H7 (cell line): ENCODE data around the gene SCYL1. TPM values are rescaled to one million over a fixed set of nuclear protein-coding genes. Genes with fewer than 3 reads are reported as not detected.

ENCODE experiments used
- DNase-seq: peaks from one replicate; pipeline ENCODE4 v3.0.0; 2012
- H3K27me3 ChIP-seq: 2 replicates; pipeline ENCODE4 v1.6.0; 2011; ENCODE audit warnings: mild to moderate bottlenecking, low read length; ENCODE audit not compliant: control insufficient read depth, insufficient read depth
- H3K36me3 ChIP-seq: replicated peaks from 2 replicates; pipeline ENCODE4 v1.5.1; 2011; ENCODE audit warnings: low read length; ENCODE audit not compliant: control insufficient read depth, insufficient read depth
- H3K4me3 ChIP-seq: 2 replicates; pipeline ENCODE4 v1.5.1; 2011; ENCODE audit warnings: low read depth, mild to moderate bottlenecking, control low read depth, low read length, moderate library complexity; ENCODE audit not compliant: insufficient read depth
- total RNA-seq: library from RNA; depleted of rRNA; stranded (reverse); fragments of >200 nt; shearing (Covaris generic); gene quantifications from 2 replicates; pipeline ENCODE4 v1.2.3, GENCODE V29; 2014

Gene SCYL1
- total RNA-seq, 1 experiment from 2014 or later, result 72.3 TPM

- H3K4me3 ChIP-seq, result peak overlapping the region; percentile 97; the same call in 1 of the 2 replicates
- H3K27me3 ChIP-seq, result peaks cover 22% of the 10 kb centered on the region
- no peaks in the 10 kb centered on the region for H3K36me3 ChIP-seq
- DNase-seq, result no peak
Measured at GRCh38 chr11:65571420-65571819, 46.5 kb downstream of the SCYL1 start.

DNA sequence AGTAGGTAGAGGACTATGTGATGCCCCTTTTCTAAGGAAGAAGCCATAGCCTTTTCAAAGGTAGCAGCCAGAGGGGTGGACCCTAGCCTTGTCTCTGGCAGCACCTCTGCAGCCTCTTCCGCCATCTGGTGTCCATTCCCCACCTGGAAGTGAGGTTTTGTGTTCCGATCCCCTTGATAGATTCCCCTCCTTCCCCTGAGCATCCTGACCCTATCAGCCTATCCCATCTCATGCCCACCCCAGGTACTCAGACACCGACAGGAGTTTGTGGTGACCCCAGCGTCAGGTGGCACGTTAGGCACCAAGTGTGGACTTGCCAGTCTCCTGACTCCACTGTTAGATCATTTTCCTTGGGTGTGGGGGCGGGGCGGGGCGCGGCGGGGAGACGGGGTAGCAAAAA lies 47.1 kb downstream of the SCYL1 start:
- H3K36me3 ChIP-seq, result no peaks in the 10 kb centered on the region
- peaks cover 27% of the 10 kb centered on the region for H3K27me3 ChIP-seq
- DNase-seq, result peak; percentile 92
- H3K4me3 ChIP-seq, result peak overlapping the region; percentile 38

- Histone ChIP-seq H3K4me3 (peak within 1 kb of the TSS; percentile 38), H3K36me3 (no peaks in the 10 kb centered on the region), H3K27me3 (peaks cover 31% of the 10 kb centered on the region)
- peak; percentile 97 for DNase-seq
Measured at GRCh38 chr11:65572356-65573051, 47.6 kb downstream of the SCYL1 start, which contains the start of gene FAM89B. Gene FAM89B, plus strand, starts transcription at chr11:65572538. Its CDS starts 132 bp downstream, at chr11:65572670.

DNA sequence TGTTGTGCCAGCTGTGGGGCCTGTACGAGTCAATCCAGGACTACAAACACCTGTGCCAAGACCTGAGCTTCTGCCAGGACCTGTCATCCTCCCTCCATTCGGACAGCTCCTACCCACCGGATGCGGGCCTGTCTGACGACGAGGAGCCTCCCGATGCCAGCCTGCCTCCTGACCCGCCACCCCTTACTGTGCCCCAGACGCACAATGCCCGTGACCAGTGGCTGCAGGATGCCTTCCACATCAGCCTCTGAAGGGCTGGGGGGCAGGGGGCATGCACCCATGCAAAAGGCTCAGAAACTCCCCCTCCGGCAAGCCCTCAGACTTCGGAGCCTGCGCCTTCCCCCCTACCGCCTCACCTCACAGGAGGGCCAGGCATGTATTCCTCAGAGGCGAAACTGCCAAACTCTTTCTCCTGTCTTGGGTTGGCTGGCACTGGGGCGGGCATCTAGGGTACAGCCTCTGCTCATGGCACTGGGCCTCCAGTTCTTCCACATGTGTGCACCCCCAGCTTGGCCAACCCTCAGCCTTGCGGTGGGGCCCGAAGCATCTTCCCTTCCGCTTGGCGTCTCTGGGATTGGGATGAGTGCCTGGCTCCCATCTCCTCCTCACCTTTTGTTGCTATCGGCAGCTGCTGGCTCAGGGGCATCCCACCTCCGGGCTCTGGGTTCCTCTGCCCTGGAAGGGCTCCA lies 48.7 kb downstream of the SCYL1 start:
- H3K27me3 ChIP-seq, result peaks cover 37% of the 10 kb centered on the region
- H3K36me3 ChIP-seq, result no peaks in the 10 kb centered on the region
- no peak for DNase-seq
- H3K4me3 ChIP-seq, result no peak overlapping the region

GRCh38 chr11:65574109-65574810 lies 49.4 kb downstream of the SCYL1 start:
- H3K4me3 ChIP-seq, result peak overlapping the region; percentile 43
- DNase-seq, result peak; percentile 100
- H3K36me3 ChIP-seq, result no peaks in the 10 kb centered on the region
- peaks cover 38% of the 10 kb centered on the region for H3K27me3 ChIP-seq

- H3K27me3 ChIP-seq, result peaks cover 38% of the 10 kb centered on the region
- no peak for DNase-seq
- peak overlapping the region; percentile 43 for H3K4me3 ChIP-seq
- H3K36me3 ChIP-seq, result no peaks in the 10 kb centered on the region
Measured at GRCh38 chr11:65574811-65575567, 50.1 kb downstream of the SCYL1 start.

DNA sequence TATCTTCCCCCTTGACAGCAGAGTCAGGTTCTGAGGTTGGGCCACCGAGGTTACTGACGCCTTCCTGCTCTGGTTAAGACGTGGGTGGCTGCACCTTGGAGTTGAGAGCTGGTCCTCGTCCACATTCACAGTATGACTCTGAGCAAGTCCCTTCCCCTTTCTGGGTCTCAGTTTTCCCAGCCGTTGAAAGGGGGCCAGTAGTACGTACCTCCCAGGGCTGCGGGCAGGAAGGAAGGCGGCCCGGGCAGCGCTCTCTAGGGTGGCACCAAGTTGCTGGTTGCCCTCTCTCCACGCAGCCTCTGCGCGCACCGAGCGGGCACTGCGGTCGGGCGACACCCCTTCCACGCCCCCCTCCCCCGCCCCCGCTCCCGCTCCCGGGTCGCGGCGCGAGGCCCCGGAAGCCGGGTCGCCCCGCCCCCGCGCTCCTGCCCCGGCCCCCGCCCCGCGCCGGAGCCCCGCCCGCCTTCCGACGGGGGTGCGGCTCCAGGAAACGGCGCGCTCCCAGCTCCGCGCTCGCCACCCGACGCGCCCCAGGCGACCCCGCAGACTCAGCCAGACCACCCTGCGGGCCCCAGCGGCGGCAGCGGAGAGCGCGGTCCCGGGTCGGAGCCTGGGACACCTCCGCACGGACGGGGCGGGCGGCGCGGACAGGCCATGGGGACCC lies 50.8 kb downstream of the SCYL1 start, which contains the start of gene EHBP1L1:
TSS of gene EHBP1L1 (plus strand) at position 486 of the 664 bp plus-strand sequence. CDS start 250 bp downstream, outside the sequence.
- Histone ChIP-seq H3K27me3 (peaks cover 38% of the 10 kb centered on the region), H3K4me3 (peak within 1 kb of the TSS; percentile 43), H3K36me3 (no peaks in the 10 kb centered on the region)
- peak; percentile 97 for DNase-seq

GRCh38 chr11:65576232-65576866 lies 51.5 kb downstream of the SCYL1 start:
- no peak for DNase-seq
- H3K4me3 ChIP-seq, result peak overlapping the region; percentile 27
- peaks cover 38% of the 10 kb centered on the region for H3K27me3 ChIP-seq
- no peaks in the 10 kb centered on the region for H3K36me3 ChIP-seq

- peaks cover 38% of the 10 kb centered on the region for H3K27me3 ChIP-seq
- no peak overlapping the region for H3K4me3 ChIP-seq
- no peak for DNase-seq
- no peaks in the 10 kb centered on the region for H3K36me3 ChIP-seq
Measured at GRCh38 chr11:65576867-65577755, 52.2 kb downstream of the SCYL1 start.

DNA sequence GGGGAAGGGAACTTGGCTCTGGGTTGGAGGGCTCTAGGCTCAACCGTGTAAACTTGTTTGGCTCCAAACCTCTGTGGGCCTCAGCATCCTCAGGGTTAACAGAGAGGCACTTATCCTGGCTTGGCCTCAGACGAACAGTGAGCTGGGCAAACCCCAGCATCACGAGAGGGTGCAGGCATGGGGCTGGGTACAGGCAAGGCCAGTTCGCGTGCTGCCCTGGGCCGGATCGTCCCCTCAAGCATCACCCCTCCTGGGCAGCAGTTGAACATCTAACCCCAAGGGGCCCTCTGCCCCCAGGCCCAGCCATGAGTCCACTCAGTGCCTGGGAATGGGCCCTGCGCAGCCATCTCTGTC lies 52.9 kb downstream of the SCYL1 start:
- no peak for DNase-seq
- Histone ChIP-seq H3K36me3 (no peaks in the 10 kb centered on the region), H3K4me3 (no peak overlapping the region), H3K27me3 (peaks cover 42% of the 10 kb centered on the region)

DNA sequence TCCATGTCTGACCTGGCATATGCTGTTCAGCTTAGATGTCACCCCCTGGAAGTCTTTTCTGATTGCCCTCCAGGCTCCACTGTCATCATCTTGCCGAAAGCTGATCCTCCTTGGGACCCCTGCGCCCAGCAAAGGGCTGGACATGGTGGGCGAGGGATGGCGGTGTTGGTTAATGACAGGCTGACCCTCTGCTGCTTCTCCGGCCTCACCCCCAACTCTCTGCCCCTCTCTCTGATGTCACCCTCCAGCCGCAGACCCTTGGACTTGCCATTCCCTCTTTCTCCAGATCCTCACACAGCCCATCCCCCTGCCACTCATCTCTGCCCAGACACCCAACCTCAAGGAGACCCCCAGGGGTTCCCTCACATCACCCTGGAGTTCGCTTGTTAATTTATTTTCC lies 53.3 kb downstream of the SCYL1 start:
- Histone ChIP-seq H3K4me3 (no peak overlapping the region), H3K36me3 (no peaks in the 10 kb centered on the region), H3K27me3 (peaks cover 40% of the 10 kb centered on the region)
- DNase-seq, result no peak

- Histone ChIP-seq H3K36me3 (no peaks in the 10 kb centered on the region), H3K27me3 (peaks cover 45% of the 10 kb centered on the region), H3K4me3 (no peak overlapping the region)
- DNase-seq, result no peak
Measured at GRCh38 chr11:65578667-65579066, 53.8 kb downstream of the SCYL1 start.

DNA sequence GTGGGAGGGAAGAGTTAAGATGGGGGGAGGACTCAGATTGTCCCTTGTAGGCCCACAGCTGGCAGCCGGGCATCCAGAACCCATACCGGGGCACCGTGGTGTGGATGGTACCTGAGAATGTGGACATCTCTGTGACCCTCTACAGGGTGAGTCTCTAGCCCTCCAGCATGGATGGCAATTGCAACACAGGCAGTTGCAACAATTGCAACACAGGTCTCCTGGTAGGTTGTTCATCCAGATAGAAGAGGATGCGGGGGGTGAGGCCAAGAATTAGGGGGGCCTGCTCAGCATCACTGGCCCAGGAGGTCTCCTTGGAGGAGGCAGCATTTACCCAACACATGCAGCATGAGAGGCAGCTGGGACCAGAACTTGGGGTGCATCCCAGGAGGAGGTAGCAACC lies 54.4 kb downstream of the SCYL1 start:
- Histone ChIP-seq H3K27me3 (peaks cover 51% of the 10 kb centered on the region), H3K4me3 (no peak overlapping the region), H3K36me3 (no peaks in the 10 kb centered on the region)
- DNase-seq, result no peak
